GM12801 (cell line): ENCODE data around the gene ABHD2.

ENCODE experiments used
- CTCF ChIP-seq: IDR thresholded peaks from one replicate; pipeline ENCODE4 v1.5.1; 2011; ENCODE audit warnings: control low read depth; ENCODE audit not compliant: insufficient read length; ENCODE audit errors: extremely low read depth

Gene ABHD2

GRCh38 chr15:89054873-89055272 is 33.4 kb upstream of the ABHD2 start:
- TF ChIP-seq CTCF = no peak

- no peak for TF ChIP-seq CTCF
Measured at GRCh38 chr15:89057506-89058133, 30.6 kb upstream of the ABHD2 start.

GRCh38 chr15:89058376-89058775 is 29.9 kb upstream of the ABHD2 start:
- TF ChIP-seq CTCF = no peak

GRCh38 chr15:89058876-89059405 is 29.3 kb upstream of the ABHD2 start:
- no peak for TF ChIP-seq CTCF

GRCh38 chr15:89066280-89066679 is 22.0 kb upstream of the ABHD2 start:
- no peak for TF ChIP-seq CTCF

- TF ChIP-seq CTCF = no peak
Measured at GRCh38 chr15:89067751-89068150, 20.5 kb upstream of the ABHD2 start.

- TF ChIP-seq CTCF = no peak
Measured at GRCh38 chr15:89068325-89068784, 19.9 kb upstream of the ABHD2 start.
